Spleen (tissue), 11 donors: Measurements from ENCODE around the gene PRKCD. TPM values are rescaled to one million over a fixed set of nuclear protein-coding genes. Genes with fewer than 3 reads are reported as not detected.

Experiments
- DNase-seq: peaks from one replicate; pipeline ENCODE4 v3.0.0-alpha.2; 2020
- H3K27ac ChIP-seq, 8 donors: fragments of 200-600 bp; sonication (generic) in 7 of 8; 1 replicate in 4 of 8; 2 replicates in 4 of 8; pipeline versions ENCODE4 v1.5.0 to v1.8.0; 2016 to 2021; ENCODE audit warnings: inconsistent platforms in 4 of 8, mild to moderate bottlenecking in 4 of 8, moderate library complexity in 1 of 8
- H3K27me3 ChIP-seq, 7 donors: fragments of 200-600 bp; sonication (generic) in 6 of 7; replicated peaks in 1 of 7; 1 replicate in 4 of 7; 2 replicates in 3 of 7; pipeline versions ENCODE4 v1.5.0 to v1.8.0; 2016 to 2021; ENCODE audit warnings: inconsistent platforms in 3 of 7, mild to moderate bottlenecking in 1 of 7
- H3K36me3 ChIP-seq, 6 donors: fragments of 200-600 bp; sonication (generic) in 5 of 6; 1 replicate in 4 of 6; 2 replicates in 2 of 6; pipeline versions ENCODE4 v1.5.0 to v1.8.0; 2016 to 2021; ENCODE audit warnings: inconsistent platforms in 2 of 6
- H3K4me1 ChIP-seq, 6 donors: fragments of 200-600 bp; sonication (generic) in 5 of 6; 1 replicate in 3 of 6; 2 replicates in 3 of 6; pipeline versions ENCODE4 v1.5.0 to v1.8.0; 2016 to 2021; ENCODE audit warnings: inconsistent platforms in 3 of 6
- H3K4me3 ChIP-seq, 8 donors: fragments of 200-600 bp; sonication (generic) in 7 of 8; 1 replicate in 4 of 8; 2 replicates in 4 of 8; pipeline versions ENCODE4 v1.5.0 to v1.8.0; 2016 to 2021; ENCODE audit warnings: inconsistent platforms in 4 of 8, mild to moderate bottlenecking in 4 of 8, moderate library complexity in 2 of 8
- H3K9me3 ChIP-seq, 8 donors: fragments of 200-600 bp; sonication (generic) in 7 of 8; 1 replicate in 4 of 8; 2 replicates in 4 of 8; pipeline versions ENCODE4 v1.5.0 to v1.8.0; 2016 to 2021; ENCODE audit warnings: inconsistent platforms in 4 of 8
- CTCF ChIP-seq, 11 experiments: fragments of 200-600 bp in 7 of 11; fragments of 450-650 bp in 4 of 11; sonication (generic) in 4 of 11; IDR thresholded peaks in 8 of 11; conservative IDR thresholded peaks in 3 of 11; 1 replicate in 7 of 11; 2 replicates in 4 of 11; pipeline versions ENCODE4 v1.4.0 to v1.8.0; 2016 to 2021; ENCODE audit warnings: antibody characterized with exemption in 11 of 11, inconsistent platforms in 4 of 11, mild to moderate bottlenecking in 1 of 11
- POLR2A ChIP-seq, 3 donors: fragments of 450-650 bp; IDR thresholded peaks; one replicate each; pipeline ENCODE4 v1.5.1; 2017; ENCODE audit warnings: antibody characterized with exemption in 3 of 3, mild to moderate bottlenecking in 1 of 3
- POLR2AphosphoS5 ChIP-seq, 3 donors: sonication (generic); formaldehyde crosslinking; IDR thresholded peaks; one replicate each; pipeline ENCODE4 v1.5.1; 2017; ENCODE audit warnings: antibody characterized with exemption in 3 of 3
- WGBS, 5 donors: extraction: QIAGEN DNeasy Blood & Tissue Kit in 3 of 5; methylation state at CpG; one replicate each; pipeline versions ENCODE4 v1.1.5 to v1.1.7; 2013 to 2018; 5-methylcytosine and 5-hydroxymethylcytosine counted together
- intact Hi-C: fragments of 100-400 bp; cut with DNase I; formaldehyde crosslinking; loops from one replicate; pipeline ENCODE4 v1.15.0; 2023; ENCODE audit warnings: low total_unique reads
- polyA plus RNA-seq, 3 donors: library from polyadenylated mRNA; stranded (reverse); fragments of 200-250 nt; gene quantifications; one replicate each; pipeline ENCODE4 v1.2.1, GENCODE V29; 2013
- total RNA-seq, 7 donors: library from RNA; depleted of rRNA in 3 of 7; stranded (reverse); fragments of >200 nt in 3 of 7; fragmentation: NEBNext Ultra II Directional in 4 of 7; extraction: Animal tissue kit (Norgen Biotek cat#: 25700) in 4 of 7; gene quantifications; one replicate each; pipeline versions ENCODE4 v1.1.0 to v1.2.1, GENCODE V29; 2016 to 2021
- donor health status: healthy with polysubstance abuse.
- donor health status: DM: no; HTN: no; CAD: no; lungs with moderate emphysema.
- donor health status: DM: no; HTN: no; CAD: no.
- donor health status: Bipolar disorder and iron deficiency.
- donor health status: healthy.
- donor health status: DM: no; HTN: no; CAD: no.
- donor health status: DM: yes; HTN: yes; CAD: no.

Gene PRKCD
- total and polyA plus RNA-seq, 10 donors = 22.2 to 100 (median 48.5) TPM

GRCh38 chr3:53156368-53156834 lies 4.6 kb upstream of the PRKCD start:
- DNase-seq = no peak
- peaks cover 8 to 67% (median 34%) of the 10 kb centered on the region in 6 donors for H3K4me1 ChIP-seq
- H3K9me3 ChIP-seq = no peaks in the 10 kb centered on the region
- 8 to 28% (median 14%) methylated on average over 15 to 36 of the region's 36 CpGs for WGBS, 5 donors
- no peak for TF ChIP-seq POLR2AphosphoS5 (IDR thresholded peaks at IDR 0.05)
- TF ChIP-seq POLR2A (IDR thresholded peaks at IDR 0.05) = no peak
- TF ChIP-seq CTCF (IDR thresholded peaks at IDR 0.05 in 8 of 11, conservative IDR thresholded peaks at IDR 0.05 in 3 of 11) = no peak
- peaks cover 0 to 51% (median 9%) of the 10 kb centered on the region in 7 donors for H3K27me3 ChIP-seq
- no peak overlapping the region for H3K27ac ChIP-seq
- intact Hi-C loops = no loop called here
- H3K36me3 ChIP-seq = no peaks in the 10 kb centered on the region
- H3K4me3 ChIP-seq = no peak overlapping the region

- no peak overlapping the region for H3K4me3 ChIP-seq
- 61 to 86% (median 74%) methylated on average over 3 of the region's 3 CpGs for WGBS, 5 donors
- peak overlapping the region in 1 of 8 donors; percentile 63 for H3K27ac ChIP-seq
- no peaks in the 10 kb centered on the region for H3K9me3 ChIP-seq
- H3K4me1 ChIP-seq = peaks cover 8 to 64% (median 45%) of the 10 kb centered on the region in 6 donors
- TF ChIP-seq POLR2A (IDR thresholded peaks at IDR 0.05) (no peak), CTCF (IDR thresholded peaks at IDR 0.05 in 8 of 11, conservative IDR thresholded peaks at IDR 0.05 in 3 of 11) (no peak), POLR2AphosphoS5 (IDR thresholded peaks at IDR 0.05) (no peak)
- H3K27me3 ChIP-seq = peaks cover 0 to 41% (median 9%) of the 10 kb centered on the region in 7 donors
- intact Hi-C loops = no loop called here
- no peak for DNase-seq
- H3K36me3 ChIP-seq = no peaks in the 10 kb centered on the region
These were observed 2.9 kb upstream of the PRKCD start for GRCh38 chr3:53157974-53158580.

- peaks cover 8 to 70% (median 52%) of the 10 kb centered on the region in 6 donors for H3K4me1 ChIP-seq
- TF ChIP-seq POLR2A (IDR thresholded peaks at IDR 0.05) (no peak), CTCF (IDR thresholded peaks at IDR 0.05 in 8 of 11, conservative IDR thresholded peaks at IDR 0.05 in 3 of 11) (no peak), POLR2AphosphoS5 (IDR thresholded peaks at IDR 0.05) (no peak)
- WGBS, 5 donors = 41 to 62% (median 55%) methylated on average over 2 of the region's 2 CpGs
- H3K27ac ChIP-seq = peak overlapping the region in 4 of 8 donors; percentile 14 to 98 (median 40)
- no peaks in the 10 kb centered on the region for H3K9me3 ChIP-seq
- no peak overlapping the region for H3K4me3 ChIP-seq
- DNase-seq = no peak
- intact Hi-C loops = no loop called here
- H3K27me3 ChIP-seq = peaks cover 0 to 37% (median 9%) of the 10 kb centered on the region in 7 donors
- H3K36me3 ChIP-seq = no peaks in the 10 kb centered on the region
These were observed 2.2 kb upstream of the PRKCD start for GRCh38 chr3:53158765-53159155.
